ENCODE data around the gene CEACAM21. TPM values are rescaled to one million over a fixed set of nuclear protein-coding genes. Genes with fewer than 3 reads are reported as not detected.

Gene CEACAM21
- total and polyA plus RNA-seq, 2 experiments from 2014 or later, result 2.2 to 2.8 TPM

- TF ChIP-seq CTCF (IDR thresholded peaks at IDR 0.05; ENCODE audit: low read depth, low read length), result no peak
- H3K9me3 ChIP-seq (ENCODE audit: low read depth), result no peaks in the 10 kb centered on the region
- no peaks in the 10 kb centered on the region for H3K27me3 ChIP-seq
- H3K4me3 ChIP-seq, result no peak overlapping the region
- H3K27ac ChIP-seq, result no peak overlapping the region
- H3K36me3 ChIP-seq, result no peaks in the 10 kb centered on the region
- no peak for DNase-seq (ENCODE audit: low read depth in 1 of 2, low spot score in 1 of 2)
- H3K4me1 ChIP-seq (ENCODE audit: low read depth), result no peaks in the 10 kb centered on the region
These were observed 42.2 kb downstream of the CEACAM21 start for GRCh38 chr19:41617941-41618730.

- no peak for TF ChIP-seq CTCF (IDR thresholded peaks at IDR 0.05; ENCODE audit: low read depth, low read length)
- DNase-seq (ENCODE audit: low read depth in 1 of 2, low spot score in 1 of 2), result no peak
- no peak overlapping the region for H3K4me3 ChIP-seq
- H3K27me3 ChIP-seq, result no peaks in the 10 kb centered on the region
- no peaks in the 10 kb centered on the region for H3K36me3 ChIP-seq
- no peaks in the 10 kb centered on the region for H3K9me3 ChIP-seq (ENCODE audit: low read depth)
- no peaks in the 10 kb centered on the region for H3K4me1 ChIP-seq (ENCODE audit: low read depth)
- no peak overlapping the region for H3K27ac ChIP-seq
These were observed 43.1 kb downstream of the CEACAM21 start for GRCh38 chr19:41619018-41619556.

- H3K9me3 ChIP-seq (ENCODE audit: low read depth), result no peaks in the 10 kb centered on the region
These were observed 44.2 kb downstream of the CEACAM21 start for GRCh38 chr19:41620171-41620570.

GRCh38 chr19:41621226-41621625, 45.3 kb downstream of the CEACAM21 start:
- H3K4me3 ChIP-seq, result no peak overlapping the region
- no peaks in the 10 kb centered on the region for H3K4me1 ChIP-seq (ENCODE audit: low read depth)
- no peak overlapping the region for H3K27ac ChIP-seq
- no peak for DNase-seq (ENCODE audit: low read depth in 1 of 2, low spot score in 1 of 2)
- no peaks in the 10 kb centered on the region for H3K27me3 ChIP-seq
- H3K9me3 ChIP-seq (ENCODE audit: low read depth), result no peaks in the 10 kb centered on the region
- no peak for TF ChIP-seq CTCF (IDR thresholded peaks at IDR 0.05; ENCODE audit: low read depth, low read length)
- no peaks in the 10 kb centered on the region for H3K36me3 ChIP-seq

More at GRCh38 chr19:41620171-41620570, 44.2 kb downstream of the CEACAM21 start:
- no peak for TF ChIP-seq CTCF (IDR thresholded peaks at IDR 0.05; ENCODE audit: low read depth, low read length)
- no peak overlapping the region for H3K27ac ChIP-seq
- H3K4me1 ChIP-seq (ENCODE audit: low read depth), result no peaks in the 10 kb centered on the region
- H3K27me3 ChIP-seq, result no peaks in the 10 kb centered on the region
- H3K36me3 ChIP-seq, result no peaks in the 10 kb centered on the region
- DNase-seq (ENCODE audit: low read depth in 1 of 2, low spot score in 1 of 2), result no peak
- no peak overlapping the region for H3K4me3 ChIP-seq

GRCh38 chr19:41621654-41622053, 45.7 kb downstream of the CEACAM21 start:
- Histone ChIP-seq H3K27ac (no peak overlapping the region), H3K27me3 (no peaks in the 10 kb centered on the region), H3K4me3 (no peak overlapping the region), H3K4me1 (ENCODE audit: low read depth) (no peaks in the 10 kb centered on the region), H3K9me3 (ENCODE audit: low read depth) (no peaks in the 10 kb centered on the region), H3K36me3 (no peaks in the 10 kb centered on the region)
- TF ChIP-seq CTCF (IDR thresholded peaks at IDR 0.05; ENCODE audit: low read depth, low read length), result no peak
- DNase-seq (ENCODE audit: low read depth in 1 of 2, low spot score in 1 of 2), result no peak

Measured in cardiac muscle cell (in vitro differentiated cells and primary cell).